Measurements from ENCODE around the gene XPR1. TPM values are rescaled to one million over a fixed set of nuclear protein-coding genes. Genes with fewer than 3 reads are reported as not detected.
A peak's percentile ranks its signal among the peaks of the same experiment; 100 is the strongest.

The XPR1 gene
- total RNA-seq, 4 donors from 2014 or later, result 17.2 to 28.3 (median 26.6) TPM

GRCh38 chr1:180908074-180908765 is 276.4 kb downstream of the XPR1 start:
- TF ChIP-seq POLR2A (IDR thresholded peaks at IDR 0.05), result no peak
- no peak for TF ChIP-seq CTCF (IDR thresholded peaks at IDR 0.05)
- no peak for TF ChIP-seq POLR2AphosphoS5 (IDR thresholded peaks at IDR 0.05)
- no peak for TF ChIP-seq EP300 (IDR thresholded peaks at IDR 0.05)
- 95% methylated on average over 4 of the region's 15 CpGs; no CpG with 5 or more reads in 1 of the 2 donors for whole genome bisulfite sequencing, 2 donors (ENCODE audit: low coverage in 1 of 2)
- no peaks in the 10 kb centered on the region for H3K27me3 ChIP-seq
- no peaks in the 10 kb centered on the region for H3K9me3 ChIP-seq
- H3K27ac ChIP-seq, result no peak overlapping the region
- H3K36me3 ChIP-seq, result no peaks in the 10 kb centered on the region
- H3K4me3 ChIP-seq, result no peak overlapping the region
- peaks cover 2 to 34% (median 5%) of the 10 kb centered on the region in 3 donors for H3K4me1 ChIP-seq
- no peak for ATAC-seq

GRCh38 chr1:180909005-180909414 is 277.2 kb downstream of the XPR1 start:
- Histone ChIP-seq H3K27ac (no peak overlapping the region), H3K4me3 (no peak overlapping the region), H3K36me3 (no peaks in the 10 kb centered on the region), H3K9me3 (no peaks in the 10 kb centered on the region), H3K27me3 (no peaks in the 10 kb centered on the region), H3K4me1 (peaks cover 2 to 40% (median 7%) of the 10 kb centered on the region in 3 donors)
- no peak for TF ChIP-seq POLR2AphosphoS5 (IDR thresholded peaks at IDR 0.05)
- no peak for TF ChIP-seq CTCF (IDR thresholded peaks at IDR 0.05)
- no peak for TF ChIP-seq EP300 (IDR thresholded peaks at IDR 0.05)
- TF ChIP-seq POLR2A (IDR thresholded peaks at IDR 0.05), result no peak
- ATAC-seq, result no peak
- WGBS, 2 donors (ENCODE audit: low coverage in 1 of 2), result 81 to 90% methylated on average over 3 of the region's 3 CpGs

GRCh38 chr1:180909462-180909976 is 277.7 kb downstream of the XPR1 start:
- Histone ChIP-seq H3K27me3 (no peaks in the 10 kb centered on the region), H3K4me3 (no peak overlapping the region), H3K36me3 (no peaks in the 10 kb centered on the region), H3K4me1 (peaks cover 2 to 45% (median 8%) of the 10 kb centered on the region in 3 donors), H3K9me3 (no peaks in the 10 kb centered on the region), H3K27ac (no peak overlapping the region)
- no peak for ATAC-seq
- WGBS, 2 donors (ENCODE audit: low coverage in 1 of 2), result 75 to 86% methylated on average over 2 to 5 of the region's 5 CpGs
- TF ChIP-seq POLR2AphosphoS5 (IDR thresholded peaks at IDR 0.05) (no peak), EP300 (IDR thresholded peaks at IDR 0.05) (no peak), POLR2A (IDR thresholded peaks at IDR 0.05) (no peak), CTCF (IDR thresholded peaks at IDR 0.05) (no peak)

GRCh38 chr1:180911640-180912191 is 279.9 kb downstream of the XPR1 start:
- ATAC-seq, result peak; percentile 17
- no peaks in the 10 kb centered on the region for H3K9me3 ChIP-seq
- peaks cover 0 to 8% of the 10 kb centered on the region in 2 donors for H3K36me3 ChIP-seq
- H3K27ac ChIP-seq, result peak overlapping the region; percentile 70 to 96 (median 94)
- TF ChIP-seq POLR2A (IDR thresholded peaks at IDR 0.05) (no peak), CTCF (IDR thresholded peaks at IDR 0.05) (no peak), POLR2AphosphoS5 (IDR thresholded peaks at IDR 0.05) (no peak), EP300 (IDR thresholded peaks at IDR 0.05) (no peak)
- WGBS, 2 donors (ENCODE audit: low coverage in 1 of 2), result 8 to 18% methylated on average over 5 to 12 of the region's 17 CpGs
- H3K4me3 ChIP-seq, result peak overlapping the region; percentile 70 to 76
- no peaks in the 10 kb centered on the region for H3K27me3 ChIP-seq
- H3K4me1 ChIP-seq, result peaks cover 2 to 56% (median 8%) of the 10 kb centered on the region in 3 donors

Measured in gastroesophageal sphincter (tissue), 4 donors.